GM12872 (cell line): ENCODE data around the gene TMEM131.
A peak's percentile ranks its signal among the peaks of the same experiment; 100 is the strongest.

Source experiments
- TF ChIP-seq, protein P1 (sequence below): IDR thresholded peaks from 3 replicates; pipeline ENCODE4 v1.5.1; 2011; ENCODE audit warnings: low read depth, mild to moderate bottlenecking, low read length, moderate library complexity; ENCODE audit not compliant: insufficient read depth

The TMEM131 gene

GRCh38 chr2:98026927-98027522 is 31.3 kb upstream of the TMEM131 start:
- TF ChIP-seq, protein P1, sequence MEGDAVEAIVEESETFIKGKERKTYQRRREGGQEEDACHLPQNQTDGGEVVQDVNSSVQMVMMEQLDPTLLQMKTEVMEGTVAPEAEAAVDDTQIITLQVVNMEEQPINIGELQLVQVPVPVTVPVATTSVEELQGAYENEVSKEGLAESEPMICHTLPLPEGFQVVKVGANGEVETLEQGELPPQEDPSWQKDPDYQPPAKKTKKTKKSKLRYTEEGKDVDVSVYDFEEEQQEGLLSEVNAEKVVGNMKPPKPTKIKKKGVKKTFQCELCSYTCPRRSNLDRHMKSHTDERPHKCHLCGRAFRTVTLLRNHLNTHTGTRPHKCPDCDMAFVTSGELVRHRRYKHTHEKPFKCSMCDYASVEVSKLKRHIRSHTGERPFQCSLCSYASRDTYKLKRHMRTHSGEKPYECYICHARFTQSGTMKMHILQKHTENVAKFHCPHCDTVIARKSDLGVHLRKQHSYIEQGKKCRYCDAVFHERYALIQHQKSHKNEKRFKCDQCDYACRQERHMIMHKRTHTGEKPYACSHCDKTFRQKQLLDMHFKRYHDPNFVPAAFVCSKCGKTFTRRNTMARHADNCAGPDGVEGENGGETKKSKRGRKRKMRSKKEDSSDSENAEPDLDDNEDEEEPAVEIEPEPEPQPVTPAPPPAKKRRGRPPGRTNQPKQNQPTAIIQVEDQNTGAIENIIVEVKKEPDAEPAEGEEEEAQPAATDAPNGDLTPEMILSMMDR, result no peak

GRCh38 chr2:98026292-98026691 is 30.5 kb upstream of the TMEM131 start:
- TF ChIP-seq, protein P1, result no peak

DNA sequence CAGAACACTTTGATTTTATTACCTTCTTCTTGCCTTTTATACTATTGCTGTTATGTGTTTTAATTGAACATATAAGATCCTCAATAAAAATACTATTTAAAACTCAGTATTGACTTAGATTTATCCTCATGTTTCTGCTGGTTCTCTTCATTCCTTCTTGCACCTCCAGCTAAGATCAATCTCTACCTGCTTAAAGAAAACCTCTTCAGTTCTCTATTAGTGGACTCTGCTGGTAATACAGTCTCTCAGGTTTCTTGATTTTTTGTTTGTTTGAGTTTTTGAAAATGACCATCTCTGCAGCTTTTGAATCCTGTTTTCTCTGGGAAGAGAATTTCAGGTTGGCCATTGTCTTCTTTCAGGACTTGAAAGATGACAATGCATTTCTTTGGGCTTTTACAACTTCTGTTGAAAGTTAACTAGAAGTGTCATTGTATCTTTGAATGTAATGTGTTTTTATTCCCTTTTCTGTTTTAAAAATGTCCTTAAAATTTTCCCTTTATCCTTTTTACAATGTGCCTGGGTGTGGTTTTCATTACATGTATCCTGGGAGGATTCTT is 29.8 kb upstream of the TMEM131 start:
- TF ChIP-seq, protein P1, result peak; percentile 51

DNA sequence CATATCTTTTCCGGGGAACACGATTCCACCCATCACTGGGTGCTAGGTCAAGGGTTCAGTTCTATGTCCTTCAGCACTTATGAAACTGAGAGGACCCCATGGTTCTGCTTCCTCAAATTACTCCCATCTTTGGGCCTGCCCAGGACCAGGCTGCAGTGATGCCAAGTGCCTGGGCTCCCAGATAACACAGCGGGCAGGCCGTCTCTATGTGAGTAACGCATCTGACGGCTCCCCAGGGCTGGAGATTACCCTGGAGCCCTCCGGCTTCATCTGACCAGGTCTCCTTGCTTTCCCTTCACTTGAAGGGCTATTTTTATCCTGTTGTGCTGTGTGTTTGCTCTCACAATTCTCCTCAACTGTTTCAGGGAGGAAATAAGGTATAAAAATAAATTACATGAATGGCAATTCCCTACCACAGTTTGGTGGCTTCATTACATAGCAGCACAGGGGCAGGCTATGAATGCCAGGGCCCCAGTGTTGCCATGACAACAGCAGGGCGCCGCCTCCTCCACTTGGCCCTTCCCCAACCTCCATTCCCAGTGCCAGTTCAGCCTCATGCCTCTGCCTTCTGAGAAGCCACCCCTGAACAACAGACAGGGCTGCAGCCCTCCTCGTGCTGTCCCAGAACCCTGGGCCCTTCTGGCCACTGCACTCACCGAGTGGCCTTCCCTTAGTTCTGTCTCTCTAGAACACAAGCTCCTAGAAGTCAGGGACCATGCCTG is 25.4 kb upstream of the TMEM131 start:
- TF ChIP-seq, protein P1, result no peak

- TF ChIP-seq, protein P1, result no peak
These were observed 24.8 kb upstream of the TMEM131 start for GRCh38 chr2:98020516-98020915.

DNA sequence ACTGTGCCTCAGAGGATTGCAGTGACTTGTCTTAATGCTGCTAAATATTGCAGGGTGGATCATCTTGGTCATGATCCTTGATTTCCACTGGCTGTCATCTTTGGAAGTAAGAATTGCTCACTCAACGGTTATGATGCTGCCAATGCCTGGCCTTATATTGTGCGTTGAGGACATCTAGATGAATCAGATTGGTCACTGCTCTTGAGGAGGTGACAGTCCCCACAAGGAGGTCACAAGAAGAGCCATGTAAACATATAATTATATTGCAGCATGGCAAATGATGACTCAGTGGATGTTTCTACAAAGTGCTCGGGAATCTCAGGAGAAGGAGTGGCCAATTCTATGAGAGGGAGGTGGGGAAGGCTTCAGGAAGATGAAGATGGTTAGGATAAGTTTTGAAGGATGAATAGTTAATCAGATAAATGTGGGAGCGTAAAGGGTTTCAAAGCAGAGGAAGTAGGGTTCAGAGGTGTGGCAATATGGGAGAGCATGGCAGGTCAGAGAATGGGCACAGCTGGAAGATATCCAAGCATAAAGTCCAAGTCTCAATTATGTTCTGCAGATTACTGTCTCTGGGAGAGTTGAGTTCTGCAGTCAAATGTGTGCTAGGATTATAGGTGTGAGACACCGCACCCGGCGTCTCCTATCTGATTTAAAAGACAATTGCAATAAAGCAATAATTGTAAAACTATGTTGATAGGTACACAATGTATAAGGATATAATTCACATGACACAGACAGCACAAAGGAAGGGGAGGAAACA is 21.3 kb upstream of the TMEM131 start:
- TF ChIP-seq, protein P1, result no peak

- TF ChIP-seq, protein P1, result no peak
These were observed 19.9 kb upstream of the TMEM131 start for GRCh38 chr2:98015671-98016070.
